ENCODE measurements around the gene HSD17B14. TPM values are rescaled to one million over a fixed set of nuclear protein-coding genes. Genes with fewer than 3 reads are reported as not detected.

Gene HSD17B14
- total and polyA plus RNA-seq, 9 of the 15 experiments (the other 6 are each of a cell fraction or from before 2014, with no cell fraction given): 0.16 TPM; not detected in 8

GRCh38 chr19:48872182-48872883 is 36.0 kb upstream of the HSD17B14 start, which contains the start of gene PPP1R15A (continued):
- TF ChIP-seq, protein P1, sequence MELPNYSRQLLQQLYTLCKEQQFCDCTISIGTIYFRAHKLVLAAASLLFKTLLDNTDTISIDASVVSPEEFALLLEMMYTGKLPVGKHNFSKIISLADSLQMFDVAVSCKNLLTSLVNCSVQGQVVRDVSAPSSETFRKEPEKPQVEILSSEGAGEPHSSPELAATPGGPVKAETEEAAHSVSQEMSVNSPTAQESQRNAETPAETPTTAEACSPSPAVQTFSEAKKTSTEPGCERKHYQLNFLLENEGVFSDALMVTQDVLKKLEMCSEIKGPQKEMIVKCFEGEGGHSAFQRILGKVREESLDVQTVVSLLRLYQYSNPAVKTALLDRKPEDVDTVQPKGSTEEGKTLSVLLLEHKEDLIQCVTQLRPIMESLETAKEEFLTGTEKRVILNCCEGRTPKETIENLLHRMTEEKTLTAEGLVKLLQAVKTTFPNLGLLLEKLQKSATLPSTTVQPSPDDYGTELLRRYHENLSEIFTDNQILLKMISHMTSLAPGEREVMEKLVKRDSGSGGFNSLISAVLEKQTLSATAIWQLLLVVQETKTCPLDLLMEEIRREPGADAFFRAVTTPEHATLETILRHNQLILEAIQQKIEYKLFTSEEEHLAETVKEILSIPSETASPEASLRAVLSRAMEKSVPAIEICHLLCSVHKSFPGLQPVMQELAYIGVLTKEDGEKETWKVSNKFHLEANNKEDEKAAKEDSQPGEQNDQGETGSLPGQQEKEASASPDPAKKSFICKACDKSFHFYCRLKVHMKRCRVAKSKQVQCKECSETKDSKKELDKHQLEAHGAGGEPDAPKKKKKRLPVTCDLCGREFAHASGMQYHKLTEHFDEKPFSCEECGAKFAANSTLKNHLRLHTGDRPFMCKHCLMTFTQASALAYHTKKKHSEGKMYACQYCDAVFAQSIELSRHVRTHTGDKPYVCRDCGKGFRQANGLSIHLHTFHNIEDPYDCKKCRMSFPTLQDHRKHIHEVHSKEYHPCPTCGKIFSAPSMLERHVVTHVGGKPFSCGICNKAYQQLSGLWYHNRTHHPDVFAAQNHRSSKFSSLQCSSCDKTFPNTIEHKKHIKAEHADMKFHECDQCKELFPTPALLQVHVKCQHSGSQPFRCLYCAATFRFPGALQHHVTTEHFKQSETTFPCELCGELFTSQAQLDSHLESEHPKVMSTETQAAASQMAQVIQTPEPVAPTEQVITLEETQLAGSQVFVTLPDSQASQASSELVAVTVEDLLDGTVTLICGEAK (IDR thresholded peaks at IDR 0.05): 0 out of 2 replicates have a peak, but pooled peaks have one; percentile 13
- TF ChIP-seq, protein P1 (CRISPR knock-in tag; IDR thresholded peaks at IDR 0.05): no peak
- TF ChIP-seq MEF2D (tag; conservative IDR thresholded peaks at IDR 0.05; ENCODE audit: low read depth) (no peak), KAT8 (IDR thresholded peaks at IDR 0.05; ENCODE audit: low read depth) (no peak), SRSF7 (optimal IDR thresholded peaks at IDR 0.05; ENCODE audit: low read depth, low read length) (no peak), SETDB1 (IDR thresholded peaks at IDR 0.05; ENCODE audit: low read length) (peak; percentile 59), NFRKB (IDR thresholded peaks at IDR 0.05; ENCODE audit: low read depth) (peak; percentile 92; the same call in 1 of the 2 replicates), RBM25 (IDR thresholded peaks at IDR 0.05; ENCODE audit: low read depth, low read length, severe bottlenecking) (no peak), KAT2B (IDR thresholded peaks at IDR 0.05; ENCODE audit: low read depth, low read length) (no peak), ZNF592 (IDR thresholded peaks at IDR 0.05) (no peak), ZKSCAN1 (IDR thresholded peaks at IDR 0.05; ENCODE audit: low read depth, low read length) (0 out of 2 replicates have a peak, but pooled peaks have one; percentile 62), NUFIP1 (IDR thresholded peaks at IDR 0.05; ENCODE audit: partially characterized antibody) (no peak), ZSCAN29 (IDR thresholded peaks at IDR 0.05) (no peak)
- TF ChIP-seq, protein P2, sequence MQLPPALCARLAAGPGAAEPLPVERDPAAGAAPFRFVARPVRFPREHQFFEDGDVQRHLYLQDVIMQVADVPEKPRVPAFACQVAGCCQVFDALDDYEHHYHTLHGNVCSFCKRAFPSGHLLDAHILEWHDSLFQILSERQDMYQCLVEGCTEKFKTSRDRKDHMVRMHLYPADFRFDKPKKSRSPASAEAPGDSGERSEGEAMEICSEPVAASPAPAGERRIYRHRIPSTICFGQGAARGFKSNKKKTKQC (CRISPR knock-in tag; IDR thresholded peaks at IDR 0.05): peak; percentile 85

All from K562 (cell line).